ENCODE measurements around the gene JMY.

DNA sequence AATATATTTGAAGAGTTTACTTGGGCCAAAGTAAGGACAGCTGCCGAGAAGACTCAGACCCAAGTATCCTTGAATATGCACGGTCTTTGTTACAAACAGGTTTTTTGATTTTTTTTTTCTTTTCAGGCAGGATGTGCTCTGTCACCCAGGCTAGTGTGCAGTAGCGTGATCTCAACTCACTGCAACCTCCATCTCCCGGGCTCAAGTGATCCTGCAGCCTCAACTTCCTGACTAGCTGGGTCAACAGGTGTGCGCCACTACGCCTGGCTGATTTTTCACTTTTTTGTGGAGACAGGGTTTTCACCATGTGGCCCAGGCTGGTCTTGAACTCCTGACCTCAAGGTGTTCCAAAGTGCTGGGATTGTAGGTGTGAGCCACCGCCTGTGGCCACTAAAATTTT, 27.4 kb downstream of the JMY start:
- TF ChIP-seq, protein P1, sequence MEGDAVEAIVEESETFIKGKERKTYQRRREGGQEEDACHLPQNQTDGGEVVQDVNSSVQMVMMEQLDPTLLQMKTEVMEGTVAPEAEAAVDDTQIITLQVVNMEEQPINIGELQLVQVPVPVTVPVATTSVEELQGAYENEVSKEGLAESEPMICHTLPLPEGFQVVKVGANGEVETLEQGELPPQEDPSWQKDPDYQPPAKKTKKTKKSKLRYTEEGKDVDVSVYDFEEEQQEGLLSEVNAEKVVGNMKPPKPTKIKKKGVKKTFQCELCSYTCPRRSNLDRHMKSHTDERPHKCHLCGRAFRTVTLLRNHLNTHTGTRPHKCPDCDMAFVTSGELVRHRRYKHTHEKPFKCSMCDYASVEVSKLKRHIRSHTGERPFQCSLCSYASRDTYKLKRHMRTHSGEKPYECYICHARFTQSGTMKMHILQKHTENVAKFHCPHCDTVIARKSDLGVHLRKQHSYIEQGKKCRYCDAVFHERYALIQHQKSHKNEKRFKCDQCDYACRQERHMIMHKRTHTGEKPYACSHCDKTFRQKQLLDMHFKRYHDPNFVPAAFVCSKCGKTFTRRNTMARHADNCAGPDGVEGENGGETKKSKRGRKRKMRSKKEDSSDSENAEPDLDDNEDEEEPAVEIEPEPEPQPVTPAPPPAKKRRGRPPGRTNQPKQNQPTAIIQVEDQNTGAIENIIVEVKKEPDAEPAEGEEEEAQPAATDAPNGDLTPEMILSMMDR (IDR thresholded peaks at IDR 0.05): no peak
- TF ChIP-seq POLR2A (IDR thresholded peaks at IDR 0.05): no peak
- no peak for TF ChIP-seq EP300 (IDR thresholded peaks at IDR 0.05)

Data from ovary (tissue), 3 donors.